Uterus (tissue), 2 donors: ENCODE measurements around the gene JARID2.

Experiments
- POLR2A ChIP-seq, 2 donors: fragments of 450-650 bp; IDR thresholded peaks; one replicate each; pipeline ENCODE4 v1.6.1; 2016; ENCODE audit warnings: antibody characterized with exemption in 2 of 2, mild to moderate bottlenecking in 1 of 2, moderate library complexity in 1 of 2
- TF ChIP-seq, protein P1 (sequence below), 4 experiments: fragments of 200-600 bp in 2 of 4; fragments of 450-650 bp in 2 of 4; sonication (generic) in 2 of 4; IDR thresholded peaks; one replicate each; pipeline ENCODE4 v1.5.1; 2016 to 2019; ENCODE audit warnings: antibody characterized with exemption in 4 of 4, mild to moderate bottlenecking in 2 of 4, moderate library complexity in 1 of 4

- TF ChIP-seq POLR2A (IDR thresholded peaks at IDR 0.05), result no peak
- TF ChIP-seq, protein P1, sequence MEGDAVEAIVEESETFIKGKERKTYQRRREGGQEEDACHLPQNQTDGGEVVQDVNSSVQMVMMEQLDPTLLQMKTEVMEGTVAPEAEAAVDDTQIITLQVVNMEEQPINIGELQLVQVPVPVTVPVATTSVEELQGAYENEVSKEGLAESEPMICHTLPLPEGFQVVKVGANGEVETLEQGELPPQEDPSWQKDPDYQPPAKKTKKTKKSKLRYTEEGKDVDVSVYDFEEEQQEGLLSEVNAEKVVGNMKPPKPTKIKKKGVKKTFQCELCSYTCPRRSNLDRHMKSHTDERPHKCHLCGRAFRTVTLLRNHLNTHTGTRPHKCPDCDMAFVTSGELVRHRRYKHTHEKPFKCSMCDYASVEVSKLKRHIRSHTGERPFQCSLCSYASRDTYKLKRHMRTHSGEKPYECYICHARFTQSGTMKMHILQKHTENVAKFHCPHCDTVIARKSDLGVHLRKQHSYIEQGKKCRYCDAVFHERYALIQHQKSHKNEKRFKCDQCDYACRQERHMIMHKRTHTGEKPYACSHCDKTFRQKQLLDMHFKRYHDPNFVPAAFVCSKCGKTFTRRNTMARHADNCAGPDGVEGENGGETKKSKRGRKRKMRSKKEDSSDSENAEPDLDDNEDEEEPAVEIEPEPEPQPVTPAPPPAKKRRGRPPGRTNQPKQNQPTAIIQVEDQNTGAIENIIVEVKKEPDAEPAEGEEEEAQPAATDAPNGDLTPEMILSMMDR (IDR thresholded peaks at IDR 0.05), result no peak
Measured at GRCh38 chr6:15256538-15257271, 10.8 kb downstream of the JARID2 start.
